ENCODE results near the gene CCDC116.
A peak's percentile ranks its signal among the peaks of the same experiment; 100 is the strongest.

CCDC116 gene

DNA sequence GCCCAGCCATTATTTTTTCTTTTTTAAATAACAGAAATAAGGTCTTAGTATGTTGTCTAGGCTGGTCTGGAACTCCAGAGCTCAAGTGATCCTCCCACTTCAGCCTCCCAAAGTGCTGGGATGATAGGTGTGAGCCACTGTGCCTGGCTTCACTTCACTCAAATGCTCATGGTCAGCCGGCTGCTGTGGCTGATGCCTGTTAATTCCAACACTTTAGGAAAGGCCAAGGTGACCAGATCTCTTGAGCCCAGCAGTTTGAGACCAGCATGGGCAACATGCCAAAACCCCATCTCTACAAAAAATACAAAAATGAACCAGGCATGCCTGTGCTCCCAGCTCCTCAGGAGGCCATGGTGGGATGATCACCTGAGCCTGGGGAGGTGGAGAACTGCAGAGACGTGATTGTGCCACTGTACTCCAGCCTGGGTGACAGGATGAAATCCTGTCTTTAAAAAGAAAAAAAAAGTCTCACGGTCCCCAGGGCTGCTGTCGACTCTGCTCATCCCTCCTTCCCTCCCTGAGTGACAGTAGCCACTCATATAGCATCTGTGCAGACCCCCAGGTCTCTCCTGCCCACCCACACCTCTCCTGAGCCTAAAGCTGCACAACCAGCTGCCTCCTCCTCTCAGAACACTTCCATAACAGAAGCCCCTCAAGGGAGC, 6.4 kb upstream of the CCDC116 start:
- peak overlapping the region in 2 of 11 experiments; percentile 5 to 9; a peak in 1 of 22 replicates for H3K27ac ChIP-seq
- peak overlapping the region; percentile 87 to 99 (median 97); a peak in 20 of 22 replicates for H3K4me2 ChIP-seq
- no peaks in the 10 kb centered on the region for H3K27me3 ChIP-seq
- 0 out of 20 replicates have a peak overlapping the region, but pooled peaks of 1 of the 10 experiments have one; percentile 24 for H3K4me3 ChIP-seq
- TF ChIP-seq Cebpa-rat (IDR thresholded peaks at IDR 0.05): no peak
- H3K9ac ChIP-seq: peak overlapping the region in 7 of 11 experiments; percentile 2 to 52 (median 42); a peak in 9 of 22 replicates
- H3K36me3 ChIP-seq: peaks cover 35 to 76% (median 60%) of the 10 kb centered on the region in 11 experiments
- H4K20me1 ChIP-seq: peaks cover 73 to 80% (median 76%) of the 10 kb centered on the region in 11 experiments
- peaks cover 59 to 85% (median 77%) of the 10 kb centered on the region in 10 experiments for H3K4me1 ChIP-seq
- no peaks in the 10 kb centered on the region for H3K9me3 ChIP-seq (replicated peaks in 1 of 11)

DNA sequence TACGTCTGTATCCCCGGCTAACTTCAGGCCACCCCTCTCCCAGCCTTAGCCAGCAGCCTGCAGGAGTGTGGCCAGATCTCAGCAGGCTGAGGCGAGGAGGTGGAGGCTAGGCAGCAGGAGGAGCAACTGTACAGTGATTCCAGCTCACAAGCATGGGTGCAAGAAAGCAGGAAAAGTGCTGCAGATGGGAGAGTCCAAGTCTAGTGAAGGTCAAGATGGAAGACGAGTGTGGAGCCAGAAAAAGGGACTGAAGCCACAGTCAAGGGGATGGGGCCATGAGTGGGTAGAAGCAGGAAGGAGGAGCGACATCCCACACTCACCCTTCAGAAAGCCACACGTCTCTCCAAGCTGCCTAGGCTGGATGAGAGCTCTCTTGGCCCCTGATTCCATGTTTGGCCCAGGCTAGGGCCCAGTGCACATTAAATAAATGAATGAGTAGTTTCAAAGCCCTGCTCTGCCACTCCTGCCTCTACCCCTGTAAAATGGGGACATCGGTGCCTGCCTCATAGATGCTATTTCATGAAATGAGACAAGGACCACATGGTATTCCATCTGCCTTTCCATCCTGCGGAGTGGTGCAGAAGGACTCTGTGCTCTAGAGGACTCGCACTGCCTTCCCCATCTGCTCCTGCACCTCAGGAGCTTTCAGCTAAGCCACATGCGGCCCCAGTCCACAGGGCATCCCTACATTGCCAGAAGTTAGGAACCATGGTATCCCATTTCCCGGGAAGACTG, 5.7 kb upstream of the CCDC116 start:
- Histone ChIP-seq H3K4me1 (peaks cover 59 to 78% (median 71%) of the 10 kb centered on the region in 10 experiments), H3K9me3 (replicated peaks in 1 of 11) (peaks cover 0 to 1% (median 0%) of the 10 kb centered on the region in 11 experiments; a peak in 2 of 22 replicates), H3K9ac (peak overlapping the region in 9 of 11 experiments; percentile 2 to 52 (median 40); a peak in 7 of 22 replicates), H3K36me3 (peaks cover 35 to 72% (median 59%) of the 10 kb centered on the region in 11 experiments), H3K4me2 (peak overlapping the region; percentile 87 to 99 (median 97)), H4K20me1 (peaks cover 66 to 73% (median 70%) of the 10 kb centered on the region in 11 experiments), H3K27ac (peak overlapping the region in 2 of 11 experiments; percentile 5 to 9; a peak in 1 of 22 replicates), H3K27me3 (no peaks in the 10 kb centered on the region), H3K4me3 (0 out of 20 replicates have a peak overlapping the region, but pooled peaks of 1 of the 10 experiments have one; percentile 91)
- TF ChIP-seq Cebpa-rat (IDR thresholded peaks at IDR 0.05): no peak

DNA sequence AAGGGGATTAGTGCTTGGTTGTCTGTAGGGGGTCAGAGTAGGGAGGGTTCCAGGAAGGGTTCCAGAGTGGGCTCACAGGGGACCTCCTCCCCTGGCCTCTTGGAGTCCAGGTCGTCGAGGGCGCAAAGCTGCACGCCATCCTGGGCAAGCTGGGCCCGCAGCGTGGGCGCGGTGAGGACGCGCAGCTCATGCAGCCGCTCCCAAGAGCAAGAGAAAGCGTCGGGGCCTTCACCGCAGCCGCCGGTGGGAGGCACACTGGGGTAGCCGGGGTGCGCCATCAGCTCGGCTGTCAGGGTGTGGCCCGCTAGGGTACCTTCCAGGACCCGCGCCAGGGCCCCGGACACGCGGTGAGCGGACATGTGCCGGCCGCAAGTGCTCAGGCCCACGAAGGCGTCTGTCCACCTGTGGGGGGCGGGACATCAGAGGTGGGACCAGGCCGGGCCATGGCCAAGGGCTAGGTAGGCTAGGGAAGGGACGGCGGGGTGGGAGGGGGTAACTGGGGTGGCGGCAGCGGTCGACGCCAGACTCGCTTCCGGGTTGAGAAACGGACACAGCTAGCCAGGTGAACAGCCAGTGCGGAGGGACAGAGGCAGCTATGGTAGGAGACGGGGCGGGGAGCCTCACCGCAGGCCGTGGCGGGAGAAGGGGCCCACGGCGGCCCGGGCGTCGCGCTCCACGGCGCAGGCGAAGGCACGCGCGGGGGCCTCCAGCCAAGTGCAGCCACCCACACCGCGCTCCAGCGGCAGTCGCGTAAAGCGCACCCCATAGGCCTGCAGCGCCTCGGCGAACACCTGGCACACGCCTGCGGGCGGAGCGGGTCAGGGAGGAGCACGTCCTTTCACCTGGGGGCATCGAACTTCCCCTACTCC, 3.9 kb upstream of the CCDC116 start:
- Histone ChIP-seq H3K4me1 (peaks cover 55 to 61% (median 60%) of the 10 kb centered on the region in 10 experiments), H3K4me3 (peak overlapping the region; percentile 85 to 100 (median 97)), H3K27ac (peak overlapping the region in 10 of 11 experiments; percentile 88 to 100 (median 100); a peak in 20 of 22 replicates), H3K9ac (peak overlapping the region; percentile 90 to 100 (median 99); a peak in 21 of 22 replicates), H3K36me3 (peaks cover 22 to 55% (median 43%) of the 10 kb centered on the region in 11 experiments), H3K9me3 (replicated peaks in 1 of 11) (peaks cover 0 to 10% (median 7%) of the 10 kb centered on the region in 11 experiments; a peak in 15 of 22 replicates), H4K20me1 (peaks cover 49 to 56% (median 53%) of the 10 kb centered on the region in 11 experiments), H3K27me3 (no peaks in the 10 kb centered on the region), H3K4me2 (peak overlapping the region; percentile 87 to 99 (median 97))
- TF ChIP-seq Cebpa-rat (IDR thresholded peaks at IDR 0.05): no peak

DNA sequence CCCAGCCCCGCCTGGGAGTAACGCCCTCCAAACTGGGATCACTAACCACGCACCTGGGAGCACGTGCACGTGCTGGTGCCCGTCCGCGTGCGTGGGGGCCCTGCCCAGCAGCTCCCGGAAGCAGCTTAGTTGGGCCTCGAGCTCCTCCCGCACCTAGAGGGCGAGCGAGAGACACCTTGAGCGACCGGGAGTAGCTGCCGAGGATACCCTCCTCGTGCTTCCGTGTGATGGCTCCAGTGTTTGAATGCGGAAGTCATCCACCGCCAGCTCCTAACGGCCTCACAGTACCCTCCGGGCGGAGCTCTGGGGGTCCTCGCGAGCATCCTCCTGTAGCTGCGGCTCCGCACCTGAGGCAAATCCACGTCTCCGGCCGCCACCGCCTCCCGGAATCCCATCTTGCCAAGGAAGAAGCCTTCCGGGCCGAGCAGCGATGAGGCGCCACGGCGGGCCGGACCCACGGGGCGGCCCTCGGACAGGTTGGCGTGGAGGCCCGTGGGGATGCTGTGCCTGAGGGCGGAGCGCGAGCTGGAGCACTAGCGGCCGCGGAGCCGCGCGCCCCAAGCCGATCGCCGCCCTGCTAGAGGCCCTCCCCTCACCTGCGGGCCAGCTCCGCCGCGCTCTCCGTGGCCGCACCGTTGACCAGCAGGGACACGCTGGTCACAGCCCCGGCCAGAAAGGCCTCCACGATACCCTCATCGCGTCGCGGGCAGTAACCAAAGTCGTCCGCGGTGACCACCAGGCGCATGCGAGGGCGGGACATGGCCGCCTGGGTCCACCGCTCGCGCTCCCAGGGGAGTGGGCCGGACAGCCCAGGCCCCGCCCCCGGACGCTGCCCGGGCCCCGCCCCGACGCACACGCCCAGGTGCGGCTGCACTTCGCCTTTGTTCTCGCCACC, 3.1 kb upstream of the CCDC116 start, which contains the start of gene YDJC:
YDJC (minus strand) TSS at position 768 of the 895 bp plus-strand sequence; CDS start at position 760, 8 bp downstream.
- TF ChIP-seq Cebpa-rat (IDR thresholded peaks at IDR 0.05): no peak
- Histone ChIP-seq H3K4me2 (peak within 1 kb of the TSS; percentile 87 to 99 (median 97)), H3K36me3 (peaks cover 14 to 46% (median 34%) of the 10 kb centered on the region in 11 experiments; a peak in 21 of 22 replicates), H3K4me1 (peaks cover 46 to 52% (median 51%) of the 10 kb centered on the region in 10 experiments), H3K27ac (peak within 1 kb of the TSS; percentile 79 to 100 (median 100)), H3K27me3 (no peaks in the 10 kb centered on the region), H3K9me3 (replicated peaks in 1 of 11) (peaks cover 0 to 10% (median 7%) of the 10 kb centered on the region in 11 experiments; a peak in 15 of 22 replicates), H3K4me3 (peak within 1 kb of the TSS; percentile 85 to 100 (median 97)), H4K20me1 (peaks cover 40 to 47% (median 44%) of the 10 kb centered on the region in 11 experiments), H3K9ac (peak within 1 kb of the TSS; percentile 90 to 100 (median 99))

DNA sequence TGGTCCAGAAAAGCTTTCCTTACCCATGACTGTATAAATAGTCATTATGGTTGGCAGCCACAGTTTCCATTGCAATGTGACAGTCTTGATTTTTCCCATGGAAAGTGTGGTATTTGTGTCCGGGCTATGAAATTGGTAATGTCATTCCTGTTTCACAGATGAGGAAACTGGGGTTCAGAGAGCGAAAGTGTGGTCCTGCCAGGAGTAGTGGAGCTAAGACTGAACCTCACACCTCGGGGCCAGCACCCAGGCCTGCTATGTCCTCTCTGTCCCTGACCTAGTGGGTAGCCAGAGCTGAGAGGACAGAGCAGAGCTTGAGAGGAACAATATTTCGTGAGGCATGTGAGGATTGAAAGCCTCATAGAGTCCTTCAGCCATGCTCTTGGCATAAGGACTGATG, 1.5 kb upstream of the CCDC116 start:
- Histone ChIP-seq H3K27me3 (no peaks in the 10 kb centered on the region), H4K20me1 (peaks cover 25 to 32% (median 29%) of the 10 kb centered on the region in 11 experiments; a peak in 21 of 22 replicates), H3K4me1 (peaks cover 31 to 38% (median 36%) of the 10 kb centered on the region in 10 experiments), H3K27ac (no peak overlapping the region), H3K4me3 (no peak overlapping the region), H3K36me3 (peaks cover 14 to 31% (median 26%) of the 10 kb centered on the region in 11 experiments; a peak in 21 of 22 replicates), H3K4me2 (no peak overlapping the region), H3K9me3 (replicated peaks in 1 of 11) (peaks cover 0 to 10% (median 7%) of the 10 kb centered on the region in 11 experiments; a peak in 15 of 22 replicates), H3K9ac (no peak overlapping the region)
- no peak for TF ChIP-seq Cebpa-rat (IDR thresholded peaks at IDR 0.05)

DNA sequence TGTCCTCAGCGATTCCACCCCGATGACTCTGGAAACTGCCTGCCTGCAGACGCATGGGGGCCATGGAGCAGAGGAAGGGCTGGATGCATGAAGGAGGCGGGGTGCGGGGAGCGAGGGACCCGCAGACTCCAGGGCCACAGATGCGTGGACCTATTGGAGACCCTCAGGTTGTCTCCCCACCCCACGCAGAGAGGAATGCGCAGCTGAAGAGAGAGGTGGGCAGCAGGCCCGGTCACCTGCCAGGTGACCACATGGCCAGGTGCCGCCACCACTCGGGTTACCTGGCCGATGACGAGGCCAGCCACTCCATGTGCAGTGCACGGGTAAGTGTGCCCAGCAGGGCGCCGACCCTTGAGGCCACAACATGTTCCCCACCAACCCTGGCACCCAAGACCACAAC, 371 bp downstream of the CCDC116 start:
- H4K20me1 ChIP-seq: peaks cover 6 to 13% (median 10%) of the 10 kb centered on the region in 11 experiments; a peak in 19 of 22 replicates
- peaks cover 6 to 12% (median 11%) of the 10 kb centered on the region in 11 experiments; a peak in 21 of 22 replicates for H3K36me3 ChIP-seq
- H3K9me3 ChIP-seq (replicated peaks in 1 of 11): peaks cover 0 to 10% (median 7%) of the 10 kb centered on the region in 11 experiments; a peak in 15 of 22 replicates
- TF ChIP-seq Cebpa-rat (IDR thresholded peaks at IDR 0.05): no peak
- no peak overlapping the region for H3K4me2 ChIP-seq
- no peaks in the 10 kb centered on the region for H3K27me3 ChIP-seq
- no peak overlapping the region for H3K9ac ChIP-seq
- peaks cover 12 to 31% (median 18%) of the 10 kb centered on the region in 10 experiments for H3K4me1 ChIP-seq
- H3K4me3 ChIP-seq: no peak overlapping the region
- H3K27ac ChIP-seq: no peak overlapping the region

DNA sequence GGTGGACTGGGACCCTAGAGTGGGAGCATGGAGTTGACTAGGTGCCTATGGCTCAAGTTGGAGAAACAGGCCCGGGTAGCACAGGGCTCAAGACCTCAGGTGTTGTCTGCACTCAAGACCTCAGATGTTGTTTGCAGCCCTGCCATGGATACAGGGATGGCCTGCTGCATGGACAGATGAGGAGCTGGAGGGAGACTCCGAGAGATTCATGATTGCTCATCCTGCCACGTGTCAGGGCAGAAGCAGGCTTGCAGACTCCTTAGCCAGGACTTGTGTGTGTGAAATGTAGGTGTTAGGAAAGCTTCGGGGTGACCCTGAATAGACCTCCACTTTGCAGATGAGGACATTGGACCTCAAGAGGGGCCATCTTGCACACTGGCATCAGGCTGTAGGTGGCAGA, 921 bp downstream of the CCDC116 start:
- Histone ChIP-seq H3K27ac (no peak overlapping the region), H3K4me1 (peaks cover 6 to 26% (median 12%) of the 10 kb centered on the region in 10 experiments), H3K36me3 (peaks cover under 1 to 7% (median 6%) of the 10 kb centered on the region in 11 experiments; a peak in 19 of 22 replicates), H4K20me1 (peaks cover under 1 to 7% (median 5%) of the 10 kb centered on the region in 11 experiments; a peak in 16 of 22 replicates), H3K27me3 (no peaks in the 10 kb centered on the region), H3K9me3 (replicated peaks in 1 of 11) (peaks cover 0 to 10% (median 7%) of the 10 kb centered on the region in 11 experiments; a peak in 15 of 22 replicates), H3K9ac (no peak overlapping the region), H3K4me3 (no peak overlapping the region), H3K4me2 (no peak overlapping the region)
- no peak for TF ChIP-seq Cebpa-rat (IDR thresholded peaks at IDR 0.05)
